GM19372 (cell line): ENCODE results near the gene E4F1.

Experiments used
- ATAC-seq: cut with Tn5 transposase; IDR thresholded peaks from one replicate; pipeline ENCODE4 v1.9.1; 2021; ENCODE audit warnings: mild to moderate bottlenecking, low read depth, moderate library complexity; ENCODE audit not compliant: unreplicated experiment

Gene E4F1

DNA sequence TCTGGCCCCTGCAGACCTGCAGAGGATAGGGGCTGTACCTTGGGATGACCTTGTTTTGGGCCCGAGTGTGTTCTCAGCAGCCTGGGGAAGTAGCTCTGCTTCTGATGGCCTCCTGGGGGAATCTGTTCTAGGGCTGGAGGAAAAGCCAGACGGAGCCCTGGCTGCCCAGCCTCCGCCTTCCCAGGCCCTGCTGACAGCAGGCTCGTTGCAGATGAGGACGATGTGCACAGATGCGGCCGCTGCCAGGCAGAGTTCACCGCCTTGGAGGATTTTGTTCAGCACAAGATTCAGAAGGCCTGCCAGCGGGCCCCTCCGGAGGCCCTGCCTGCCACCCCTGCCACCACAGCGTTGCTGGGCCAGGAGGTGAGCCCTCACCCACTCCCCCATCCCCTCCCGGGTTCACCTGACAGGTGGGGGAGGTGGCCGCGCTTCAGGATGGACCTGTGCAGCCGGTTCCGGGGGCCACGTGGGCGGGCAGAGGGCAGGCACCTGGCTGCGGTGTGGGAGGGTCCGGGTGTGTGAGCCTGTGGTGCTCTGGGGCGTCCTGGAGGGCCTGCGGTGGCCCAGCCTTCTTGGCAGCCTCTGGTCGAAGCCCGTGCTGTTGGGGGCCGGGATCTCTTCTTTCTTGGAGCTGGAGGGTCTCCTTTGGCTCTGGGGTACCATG, 4.9 kb downstream of the E4F1 start:
- ATAC-seq: no peak

DNA sequence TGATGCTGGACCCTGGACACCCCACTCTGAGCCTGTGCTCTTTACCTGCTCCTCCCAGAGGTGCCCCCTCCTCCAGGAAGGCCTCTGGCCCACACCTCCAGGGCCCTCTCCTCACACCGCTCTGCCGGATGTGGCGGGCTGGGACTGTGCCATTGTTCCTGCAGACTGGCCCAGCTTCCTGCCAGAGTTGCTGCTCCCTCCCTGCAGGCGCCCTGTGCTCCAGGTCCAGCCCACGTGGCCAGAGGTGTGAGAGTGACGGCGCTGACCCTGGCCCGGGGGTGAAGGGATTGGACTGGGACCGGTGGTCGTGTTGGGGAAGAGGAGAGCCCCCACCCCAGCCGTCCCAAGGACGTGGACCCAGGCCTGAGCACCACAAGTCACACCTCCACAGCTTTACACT, 5.7 kb downstream of the E4F1 start:
- no peak for ATAC-seq

DNA sequence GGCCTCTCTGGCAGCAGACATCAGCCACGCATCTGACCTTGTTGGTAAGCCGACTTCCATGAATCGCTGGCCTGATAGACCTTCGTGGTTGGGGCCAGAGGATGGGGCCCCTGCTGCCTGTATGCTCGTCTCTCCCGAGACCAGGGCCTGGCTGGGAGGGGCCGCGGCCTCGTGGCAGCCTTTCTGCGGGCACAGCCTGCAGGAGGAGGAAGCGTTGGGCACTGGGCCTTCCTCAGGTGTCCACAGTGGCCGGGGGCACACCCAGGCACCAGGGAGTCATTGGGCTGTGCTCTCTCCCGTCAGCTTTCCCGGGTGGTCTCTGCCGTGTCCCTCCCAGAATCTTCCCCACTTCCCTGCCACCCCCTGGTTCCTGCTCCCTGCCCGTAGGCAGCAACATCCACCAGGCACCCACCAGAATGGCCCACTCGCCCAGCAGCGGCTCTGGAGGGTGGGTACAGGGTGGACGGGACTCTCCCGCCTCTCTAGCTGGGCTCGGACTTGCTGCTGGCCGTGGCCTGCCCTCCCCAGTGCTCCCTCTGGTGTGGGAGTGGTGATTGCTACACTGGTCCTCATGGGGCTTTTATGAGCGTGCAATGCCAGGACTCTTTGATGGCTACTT, 6.3 kb downstream of the E4F1 start:
- no peak for ATAC-seq

DNA sequence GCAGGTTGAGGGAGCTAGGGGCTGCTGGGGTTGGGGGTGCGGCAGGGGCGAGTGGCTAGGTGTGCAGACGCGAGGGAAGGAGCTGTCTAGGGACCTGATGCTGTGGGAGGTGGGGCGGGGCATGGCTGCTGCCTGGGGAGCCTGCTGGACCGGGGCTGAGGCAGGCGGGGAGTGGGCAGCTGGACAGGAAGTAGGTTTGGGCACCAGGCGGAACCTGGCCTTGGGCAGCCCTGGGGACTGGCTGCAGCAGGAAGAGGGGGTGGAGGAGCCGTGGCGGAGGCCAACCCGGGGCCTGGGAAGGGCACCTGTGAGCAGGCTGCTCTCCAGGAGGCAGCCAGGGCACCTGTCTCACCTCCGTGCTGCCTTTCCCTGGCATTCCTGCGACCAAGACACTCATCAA, 7.0 kb downstream of the E4F1 start:
- no peak for ATAC-seq

DNA sequence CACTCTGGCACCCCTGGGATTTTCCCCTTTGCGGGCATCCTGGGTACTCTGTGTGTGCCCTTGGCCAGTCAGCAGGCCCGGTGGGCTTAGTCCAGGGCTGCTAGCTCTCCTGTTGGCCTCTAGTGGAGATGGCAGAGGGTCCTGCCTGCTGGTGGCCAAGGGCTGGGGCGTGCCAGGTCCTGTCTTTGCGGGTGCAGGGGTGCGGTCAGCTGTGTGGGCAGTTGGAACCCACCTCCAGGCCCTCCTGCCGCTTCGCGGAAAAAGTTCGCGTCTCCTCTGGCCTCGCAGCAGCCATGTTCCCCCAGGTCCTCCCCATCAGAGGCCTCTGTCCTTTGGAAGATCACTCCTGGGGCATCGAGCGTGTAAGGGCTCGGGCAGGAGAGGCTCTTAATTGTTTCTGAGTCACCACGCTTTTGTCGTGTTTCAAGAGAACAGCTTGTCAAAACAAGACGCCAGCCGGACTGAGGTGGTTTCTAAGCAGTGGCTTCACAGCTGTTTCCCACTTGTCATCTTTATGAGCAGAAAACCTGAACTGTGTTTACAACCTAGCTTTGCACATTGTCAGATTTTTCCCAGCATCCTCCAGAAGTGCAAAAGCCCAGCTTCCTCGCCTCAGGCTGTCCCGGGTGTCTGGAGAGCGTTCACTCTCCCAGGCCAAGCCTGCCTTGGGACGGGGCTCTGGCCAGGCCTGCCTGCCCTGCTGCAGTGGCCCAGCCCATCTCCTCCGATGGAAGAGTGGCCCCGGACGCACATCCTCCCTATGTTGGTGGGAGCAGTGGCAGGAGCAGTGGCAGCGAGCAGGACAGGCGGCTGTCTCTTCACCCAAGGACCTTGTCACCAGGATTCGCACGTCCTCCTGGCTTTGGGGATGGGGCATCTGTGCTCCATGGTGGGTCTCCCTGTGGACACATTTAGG, 7.9 kb downstream of the E4F1 start:
- ATAC-seq: no peak

DNA sequence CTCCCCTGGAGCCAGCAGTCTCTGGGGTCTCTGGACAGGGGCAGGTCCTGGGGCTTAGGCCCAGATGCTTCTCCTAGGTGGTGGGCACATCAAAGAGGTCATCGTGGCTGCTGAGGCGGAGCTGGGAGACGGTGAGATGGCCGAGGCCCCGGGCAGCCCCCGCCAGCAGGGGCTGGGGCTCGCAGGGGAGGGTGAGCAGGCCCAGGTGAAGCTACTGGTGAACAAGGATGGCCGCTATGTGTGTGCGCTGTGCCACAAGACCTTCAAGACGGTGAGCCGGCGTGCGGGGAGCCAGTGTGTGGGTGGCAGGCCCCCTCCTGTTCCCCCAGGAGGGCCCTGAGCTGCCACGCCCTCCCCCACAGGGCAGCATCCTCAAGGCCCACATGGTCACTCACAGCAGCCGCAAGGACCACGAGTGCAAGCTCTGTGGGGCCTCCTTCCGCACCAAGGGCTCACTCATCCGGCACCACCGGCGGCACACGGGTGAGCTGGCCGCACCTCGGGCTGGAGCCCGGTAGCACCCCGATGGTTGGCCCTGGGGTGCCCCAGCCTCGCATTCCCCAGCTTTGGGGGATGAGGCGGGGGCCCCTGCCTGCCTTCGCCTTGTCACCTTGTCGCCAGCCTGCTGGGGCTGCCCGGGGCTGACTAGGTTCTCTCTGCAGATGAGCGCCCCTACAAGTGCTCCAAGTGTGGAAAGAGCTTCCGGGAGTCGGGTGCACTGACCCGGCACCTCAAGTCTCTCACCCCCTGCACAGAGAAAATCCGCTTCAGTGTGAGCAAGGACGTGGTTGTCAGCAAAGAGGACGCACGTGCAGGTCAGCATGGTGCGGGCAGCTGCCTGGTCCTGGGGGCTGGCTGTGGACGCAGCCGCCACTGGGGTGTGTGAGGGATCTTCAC, 9.0 kb downstream of the E4F1 start:
- ATAC-seq: no peak

DNA sequence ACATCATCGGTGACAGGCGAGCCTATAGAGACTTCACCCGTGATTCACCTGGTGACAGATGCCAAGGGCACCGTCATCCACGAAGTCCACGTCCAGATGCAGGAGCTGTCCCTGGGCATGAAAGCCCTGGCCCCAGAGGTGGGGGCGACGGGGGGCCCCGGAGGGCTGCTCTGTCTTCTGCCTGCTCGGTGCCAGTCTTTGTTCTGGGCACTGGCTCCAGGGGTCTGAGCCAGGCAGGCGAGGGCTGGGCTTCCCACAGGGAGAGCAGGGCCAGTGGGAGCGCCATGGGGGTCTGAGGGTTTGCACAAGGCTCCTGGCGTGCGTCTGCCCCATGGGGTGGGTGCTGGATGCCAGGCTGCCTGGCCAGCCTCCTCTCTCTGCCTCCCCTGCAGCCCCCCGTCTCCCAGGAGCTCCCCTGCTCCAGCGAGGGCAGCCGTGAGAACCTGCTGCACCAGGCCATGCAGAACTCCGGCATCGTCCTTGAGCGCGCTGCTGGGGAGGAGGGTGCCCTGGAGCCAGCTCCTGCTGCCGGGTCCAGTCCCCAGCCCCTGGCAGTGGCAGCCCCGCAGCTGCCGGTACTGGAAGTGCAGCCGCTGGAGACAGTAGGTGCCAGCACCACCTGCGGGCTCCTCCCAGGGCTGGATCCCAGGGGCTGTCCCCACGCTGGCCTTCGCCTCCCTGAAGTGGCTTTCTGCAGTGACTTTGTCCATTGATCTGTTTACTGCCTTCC, 9.8 kb downstream of the E4F1 start:
- ATAC-seq: no peak

DNA sequence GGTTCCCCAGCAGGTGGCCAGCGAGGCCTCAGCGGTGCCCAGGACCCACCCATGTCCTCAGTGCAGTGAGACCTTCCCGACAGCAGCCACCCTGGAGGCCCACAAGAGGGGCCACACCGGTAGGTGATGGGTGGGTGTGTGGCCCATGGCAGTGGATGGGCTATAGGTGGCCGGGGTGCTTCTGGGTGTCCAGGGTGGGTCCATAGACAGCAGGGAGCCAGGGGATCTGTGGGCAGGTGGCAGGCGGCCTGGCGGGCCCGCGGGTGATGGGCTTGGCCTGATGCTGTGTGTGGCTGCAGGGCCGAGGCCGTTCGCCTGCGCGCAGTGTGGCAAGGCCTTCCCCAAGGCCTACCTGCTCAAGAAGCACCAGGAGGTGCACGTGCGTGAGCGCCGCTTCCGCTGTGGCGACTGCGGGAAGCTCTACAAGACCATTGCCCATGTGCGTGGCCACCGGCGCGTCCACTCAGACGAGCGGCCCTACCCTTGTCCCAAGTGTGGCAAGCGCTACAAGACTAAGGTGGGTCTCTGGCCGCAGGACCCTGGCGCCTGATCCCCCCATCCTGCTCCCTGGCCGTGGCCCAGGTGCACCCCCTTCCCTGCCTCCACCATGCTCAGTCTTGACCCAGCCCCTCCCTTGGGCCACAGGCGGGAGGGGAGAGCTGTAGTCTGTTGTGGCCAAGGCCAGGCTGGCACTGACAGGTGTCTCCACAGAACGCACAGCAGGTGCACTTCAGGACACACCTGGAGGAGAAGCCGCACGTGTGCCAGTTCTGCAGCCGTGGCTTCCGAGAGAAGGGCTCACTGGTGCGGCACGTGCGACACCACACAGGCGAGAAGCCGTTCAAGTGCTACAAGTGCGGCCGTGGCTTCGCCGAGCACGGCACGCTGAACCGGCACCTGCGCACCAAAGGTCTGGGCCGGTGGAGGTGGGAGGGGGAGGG, 10.8 kb downstream of the E4F1 start:
- ATAC-seq: no peak

DNA sequence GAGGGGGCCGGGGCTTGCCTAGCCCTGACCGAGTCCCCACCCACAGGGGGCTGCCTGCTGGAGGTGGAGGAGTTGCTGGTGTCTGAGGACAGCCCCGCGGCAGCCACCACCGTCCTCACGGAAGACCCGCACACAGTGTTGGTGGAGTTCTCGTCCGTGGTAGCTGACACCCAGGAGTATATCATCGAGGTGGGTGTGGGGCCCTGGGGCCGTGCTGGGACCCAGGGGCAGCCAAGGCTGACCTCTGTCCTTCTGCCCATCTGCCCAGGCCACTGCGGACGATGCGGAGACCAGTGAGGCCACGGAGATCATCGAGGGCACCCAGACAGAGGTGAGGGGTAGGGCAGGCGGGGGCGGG, 11.4 kb downstream of the E4F1 start:
- no peak for ATAC-seq

DNA sequence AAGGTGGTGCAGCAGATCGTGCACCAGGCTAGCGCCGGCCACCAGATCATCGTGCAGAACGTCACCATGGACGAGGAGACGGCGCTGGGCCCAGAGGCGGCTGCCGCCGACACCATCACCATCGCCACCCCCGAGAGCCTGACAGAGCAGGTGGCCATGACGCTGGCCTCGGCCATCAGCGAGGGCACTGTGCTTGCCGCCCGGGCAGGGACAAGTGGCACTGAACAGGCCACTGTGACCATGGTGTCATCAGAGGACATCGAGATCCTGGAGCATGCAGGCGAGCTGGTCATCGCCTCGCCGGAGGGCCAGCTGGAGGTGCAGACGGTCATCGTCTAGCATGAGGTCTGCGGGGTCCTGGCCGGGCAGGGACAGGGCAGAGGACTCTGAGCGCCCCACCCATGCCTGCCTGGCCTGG, 11.9 kb downstream of the E4F1 start:
- ATAC-seq: no peak

DNA sequence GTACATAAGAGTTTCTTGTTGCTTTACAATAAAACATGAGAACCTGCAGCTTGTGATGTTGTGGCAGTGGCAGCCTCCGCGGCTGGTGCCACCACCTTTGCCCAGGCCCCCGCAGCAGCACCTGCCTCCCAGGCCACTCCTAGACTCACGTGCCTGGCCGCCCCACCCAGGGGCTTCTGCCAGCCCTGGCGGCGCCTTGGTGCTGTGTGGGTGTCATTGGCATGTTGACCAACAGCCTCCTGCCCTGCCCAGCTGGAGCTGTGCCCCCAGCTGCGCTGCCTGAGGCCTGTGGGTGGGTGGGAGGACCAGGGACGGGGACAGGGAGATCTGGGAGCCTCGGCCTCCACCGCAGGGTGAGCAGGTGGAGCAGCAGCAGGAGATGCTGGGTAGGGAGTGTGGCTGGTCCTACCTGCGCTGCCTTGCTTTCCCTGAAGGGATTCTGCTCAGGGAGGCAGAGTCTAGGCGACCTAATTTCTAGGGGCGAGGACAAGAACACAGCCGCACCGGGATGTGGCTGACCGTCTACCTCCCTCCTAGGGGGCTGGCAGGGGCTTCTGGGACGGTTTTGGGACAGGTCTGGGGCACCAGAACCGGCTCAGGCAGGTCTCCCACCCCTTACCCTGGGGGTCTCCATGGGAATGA, 12.4 kb downstream of the E4F1 start:
- no peak for ATAC-seq

DNA sequence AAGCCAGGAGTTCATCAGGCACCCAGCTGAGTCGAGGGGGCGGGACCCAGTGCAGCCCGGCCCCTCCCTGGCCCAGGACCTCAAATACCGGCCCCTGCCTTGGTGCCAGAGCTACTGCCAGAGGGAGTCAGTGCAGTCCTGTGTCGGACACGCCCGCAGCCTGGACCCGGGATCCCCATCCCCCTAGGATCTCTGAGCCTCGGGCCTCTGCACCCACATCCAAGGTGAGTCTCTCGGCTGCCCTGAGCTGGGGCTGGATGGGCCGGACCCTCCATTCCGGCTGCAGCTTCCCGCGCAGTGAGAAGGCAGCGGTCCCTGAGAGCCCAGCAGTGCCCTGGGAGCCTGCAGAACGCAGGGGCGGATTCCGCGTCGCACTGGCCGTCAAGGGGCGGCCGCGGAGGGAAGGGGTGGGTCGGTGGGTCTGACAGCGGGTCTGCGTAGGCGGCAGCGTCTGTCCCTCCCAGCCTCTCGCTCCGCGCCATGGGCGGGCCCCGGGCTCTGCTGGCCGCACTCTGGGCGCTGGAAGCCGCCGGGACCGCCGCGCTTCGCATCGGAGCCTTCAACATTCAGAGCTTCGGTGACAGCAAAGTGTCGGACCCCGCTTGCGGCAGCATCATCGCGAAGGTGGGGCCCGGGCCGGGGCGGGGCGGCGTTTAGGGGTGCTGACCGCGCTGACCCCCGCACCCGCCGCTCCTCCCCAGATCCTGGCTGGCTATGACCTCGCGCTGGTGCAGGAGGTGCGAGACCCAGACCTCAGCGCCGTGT, 13.1 kb downstream of the E4F1 start, which contains the start of gene DNASE1L2:
Gene DNASE1L2, plus strand, starts transcription at position 108 of the 765 bp plus-strand sequence. Its CDS starts 373 bp downstream, at position 481.
- no peak for ATAC-seq

DNA sequence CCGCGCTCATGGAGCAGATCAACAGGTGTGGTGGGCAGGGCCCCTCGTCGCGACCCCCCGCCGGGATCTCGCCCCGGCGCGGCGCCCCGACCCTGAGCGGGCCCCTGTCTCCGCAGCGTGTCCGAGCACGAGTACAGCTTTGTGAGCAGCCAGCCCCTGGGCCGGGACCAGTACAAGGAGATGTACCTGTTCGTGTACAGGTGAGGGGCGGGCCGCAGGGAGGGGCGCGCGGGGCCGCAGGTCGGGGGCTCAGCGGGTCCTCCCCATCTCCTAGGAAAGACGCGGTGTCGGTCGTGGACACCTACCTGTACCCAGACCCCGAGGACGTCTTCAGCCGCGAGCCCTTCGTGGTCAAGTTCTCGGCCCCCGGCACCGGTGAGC, 13.7 kb downstream of the E4F1 start:
- no peak for ATAC-seq

DNA sequence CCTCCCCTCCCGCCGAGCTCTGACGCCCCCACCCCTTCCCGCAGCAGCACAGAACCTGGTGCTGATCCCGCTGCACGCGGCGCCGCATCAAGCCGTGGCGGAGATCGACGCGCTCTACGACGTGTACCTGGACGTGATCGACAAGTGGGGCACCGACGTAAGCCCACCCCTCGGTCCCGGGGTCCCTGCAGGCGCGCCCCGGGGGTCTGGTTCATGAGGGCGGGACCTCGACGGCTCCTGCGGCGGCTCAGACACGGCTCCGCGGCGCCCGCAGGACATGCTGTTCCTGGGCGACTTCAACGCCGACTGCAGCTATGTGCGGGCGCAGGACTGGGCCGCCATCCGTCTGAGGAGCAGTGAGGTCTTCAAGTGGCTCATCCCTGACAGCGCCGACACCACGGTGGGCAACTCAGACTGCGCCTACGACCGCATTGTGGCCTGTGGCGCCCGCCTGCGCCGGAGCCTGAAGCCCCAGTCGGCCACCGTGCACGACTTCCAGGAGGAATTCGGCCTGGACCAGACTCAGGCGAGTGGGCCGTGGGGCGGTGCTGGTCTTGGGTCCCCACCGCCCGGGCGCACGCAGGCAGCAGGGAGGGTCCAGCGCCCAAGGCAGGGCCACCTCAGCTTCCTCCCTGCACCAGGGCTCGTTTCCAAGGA, 14.2 kb downstream of the E4F1 start:
- ATAC-seq: no peak

DNA sequence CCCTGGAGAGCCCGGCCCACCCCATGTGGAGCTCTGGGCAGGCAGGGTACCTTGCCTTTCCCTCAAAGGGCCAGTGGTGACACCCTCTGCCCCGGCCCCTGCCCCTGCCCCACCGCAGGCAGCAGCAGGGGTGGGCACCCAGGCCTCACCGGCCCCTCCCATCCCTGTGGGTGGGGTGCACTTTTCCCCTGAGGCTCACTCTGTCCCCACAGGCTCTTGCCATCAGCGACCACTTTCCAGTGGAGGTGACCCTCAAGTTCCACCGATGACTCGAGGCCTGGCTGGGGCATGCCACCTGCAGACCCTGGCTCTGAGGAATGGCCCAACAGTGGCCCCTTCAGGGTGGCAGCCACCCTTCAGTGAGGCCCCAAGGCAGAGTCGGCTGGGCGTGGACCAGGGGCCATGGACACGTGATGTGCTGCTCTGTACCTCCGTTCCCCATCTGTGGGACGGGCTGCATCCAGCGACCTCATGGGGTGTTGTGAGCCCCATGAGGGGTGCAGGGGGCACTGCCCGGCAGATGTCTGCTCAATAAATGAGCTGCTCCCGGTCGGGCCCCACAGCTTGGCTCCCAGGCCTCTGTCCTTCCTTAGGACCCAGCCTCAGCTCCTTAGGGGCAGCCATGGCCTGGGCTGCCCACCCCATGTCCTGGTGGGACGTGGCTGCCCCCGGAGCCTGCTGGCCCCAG, 14.9 kb downstream of the E4F1 start:
- ATAC-seq: no peak

DNA sequence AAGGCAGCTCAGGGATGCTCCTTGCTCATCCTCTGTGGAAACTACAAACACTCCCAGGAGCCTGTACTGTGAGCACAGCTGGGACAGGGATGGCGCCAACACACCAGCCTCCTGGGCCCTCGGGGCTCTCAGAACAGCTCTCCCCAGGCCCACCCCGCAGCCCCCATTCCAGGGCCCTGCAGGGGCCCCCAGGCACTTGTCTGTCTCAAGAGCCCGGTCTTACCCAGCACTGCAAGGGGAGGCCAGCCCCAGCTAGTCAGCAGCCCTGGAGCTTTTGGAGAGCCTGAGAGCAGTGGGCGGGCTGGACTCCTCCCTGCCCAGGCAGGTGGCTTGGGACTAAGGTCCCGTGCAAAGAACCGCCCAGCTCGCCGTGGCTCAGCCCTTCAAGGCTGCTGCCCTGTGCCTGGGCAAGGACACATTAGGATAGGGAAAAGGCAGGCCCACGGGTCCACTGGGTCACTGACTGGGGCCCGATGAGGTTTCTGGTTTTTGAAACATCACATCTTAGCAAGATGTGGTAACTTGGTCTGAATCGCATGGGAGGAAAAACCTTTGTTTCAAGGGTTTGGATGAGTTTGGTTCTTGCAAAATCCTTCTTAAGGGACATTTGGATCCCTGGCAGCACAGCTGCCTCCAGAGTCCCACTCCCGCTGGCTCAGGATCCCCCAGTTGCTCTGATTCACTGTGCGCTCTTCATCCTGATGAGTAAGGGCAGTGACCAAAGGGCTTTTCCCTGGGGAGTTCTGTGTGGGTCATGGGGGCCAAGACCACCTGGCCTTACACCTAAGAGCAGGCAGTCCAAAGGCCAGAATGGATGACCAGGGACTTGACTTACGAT, 15.7 kb downstream of the E4F1 start:
- no peak for ATAC-seq
